ENCODE data around the gene LCN15. TPM values are rescaled to one million over a fixed set of nuclear protein-coding genes. Genes with fewer than 3 reads are reported as not detected.

Gene LCN15
- total RNA-seq, 3 donors from 2014 or later, result not detected

DNA sequence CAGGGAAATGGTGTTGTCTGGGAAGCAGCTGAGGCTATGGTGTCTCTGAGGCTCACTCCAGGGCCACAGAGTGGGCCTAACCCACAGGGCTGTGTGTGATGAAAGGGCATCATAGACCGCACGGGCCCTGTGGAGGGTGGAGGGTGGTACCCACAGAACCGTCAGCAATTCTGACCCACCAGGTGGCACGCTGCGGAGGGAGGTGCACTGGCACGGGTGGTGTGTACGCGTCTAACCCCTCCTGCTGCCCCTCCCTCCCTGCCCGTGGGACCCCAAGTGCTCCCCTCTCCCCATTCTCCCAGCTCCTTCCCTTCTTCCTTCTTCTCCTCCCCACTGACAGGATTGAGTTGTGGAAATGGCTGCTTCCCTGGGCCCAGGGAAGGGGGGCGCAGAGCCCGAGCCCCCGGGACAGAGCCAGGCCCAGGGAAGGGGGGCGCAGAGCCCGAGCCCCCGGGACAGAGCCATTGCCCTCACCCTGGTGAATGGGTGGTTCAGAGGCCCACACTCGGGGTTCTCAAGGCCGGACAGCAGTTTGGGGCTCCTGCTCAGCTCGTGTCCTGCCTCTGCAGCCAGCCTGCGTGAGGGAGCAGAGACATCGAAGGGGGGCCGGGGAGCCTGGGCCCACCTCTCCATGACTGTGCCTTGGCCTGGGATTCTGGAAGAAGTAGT is 28.4 kb downstream of the LCN15 start:
- intact Hi-C loops (cut with DNase I; ENCODE audit: low total_unique reads), result no loop called here
- H3K4me3 ChIP-seq, result no peak overlapping the region
- H3K27me3 ChIP-seq, result peaks cover 0 to 24% of the 10 kb centered on the region in 2 donors

DNA sequence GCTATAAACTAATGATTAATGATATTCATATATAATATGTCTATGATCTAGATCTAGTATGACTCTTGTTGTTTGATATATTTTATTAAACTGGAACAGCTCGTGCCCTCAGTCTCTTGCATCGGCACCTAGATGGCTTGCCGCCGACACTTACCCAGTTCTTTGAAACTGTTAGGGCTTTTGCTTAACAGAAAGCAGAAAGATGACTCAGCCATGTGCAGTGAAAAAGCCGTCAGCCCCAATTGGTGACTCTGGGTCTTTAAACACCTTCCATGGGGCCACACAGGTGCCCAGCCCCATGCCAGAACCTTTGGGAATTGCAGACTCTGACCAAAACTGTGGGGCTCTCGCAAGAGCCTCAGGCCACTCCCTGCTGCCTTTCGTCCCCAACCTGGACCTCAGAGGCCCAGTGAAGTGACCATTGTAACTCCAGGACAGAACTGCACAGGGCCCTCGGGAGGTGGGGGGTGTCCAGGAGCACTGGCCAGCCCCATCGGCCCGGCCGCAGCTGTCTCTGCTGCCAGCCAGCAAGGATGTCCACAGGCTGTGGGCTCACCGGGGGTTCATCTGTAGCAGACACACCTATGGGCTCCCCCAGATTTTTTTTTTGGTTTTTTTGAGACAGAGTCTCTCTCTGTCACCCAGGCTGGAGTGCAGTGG is 29.4 kb downstream of the LCN15 start:
- DNase-seq (ENCODE audit: low spot score in 2 of 2), result no peak

More for the DNA sequence above, 28.4 kb downstream of the LCN15 start:
- Histone ChIP-seq H3K9me3 (no peaks in the 10 kb centered on the region), H3K4me1 (peaks cover 0 to 2% of the 10 kb centered on the region in 2 donors), H3K27ac (no peak overlapping the region), H3K36me3 (no peaks in the 10 kb centered on the region)
- TF ChIP-seq POLR2AphosphoS5 (IDR thresholded peaks at IDR 0.05) (no peak), POLR2A (IDR thresholded peaks at IDR 0.05) (no peak)
- TF ChIP-seq, protein P1, sequence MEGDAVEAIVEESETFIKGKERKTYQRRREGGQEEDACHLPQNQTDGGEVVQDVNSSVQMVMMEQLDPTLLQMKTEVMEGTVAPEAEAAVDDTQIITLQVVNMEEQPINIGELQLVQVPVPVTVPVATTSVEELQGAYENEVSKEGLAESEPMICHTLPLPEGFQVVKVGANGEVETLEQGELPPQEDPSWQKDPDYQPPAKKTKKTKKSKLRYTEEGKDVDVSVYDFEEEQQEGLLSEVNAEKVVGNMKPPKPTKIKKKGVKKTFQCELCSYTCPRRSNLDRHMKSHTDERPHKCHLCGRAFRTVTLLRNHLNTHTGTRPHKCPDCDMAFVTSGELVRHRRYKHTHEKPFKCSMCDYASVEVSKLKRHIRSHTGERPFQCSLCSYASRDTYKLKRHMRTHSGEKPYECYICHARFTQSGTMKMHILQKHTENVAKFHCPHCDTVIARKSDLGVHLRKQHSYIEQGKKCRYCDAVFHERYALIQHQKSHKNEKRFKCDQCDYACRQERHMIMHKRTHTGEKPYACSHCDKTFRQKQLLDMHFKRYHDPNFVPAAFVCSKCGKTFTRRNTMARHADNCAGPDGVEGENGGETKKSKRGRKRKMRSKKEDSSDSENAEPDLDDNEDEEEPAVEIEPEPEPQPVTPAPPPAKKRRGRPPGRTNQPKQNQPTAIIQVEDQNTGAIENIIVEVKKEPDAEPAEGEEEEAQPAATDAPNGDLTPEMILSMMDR (IDR thresholded peaks at IDR 0.05), result no peak
- DNase-seq (ENCODE audit: low spot score in 2 of 2), result no peak

DNA sequence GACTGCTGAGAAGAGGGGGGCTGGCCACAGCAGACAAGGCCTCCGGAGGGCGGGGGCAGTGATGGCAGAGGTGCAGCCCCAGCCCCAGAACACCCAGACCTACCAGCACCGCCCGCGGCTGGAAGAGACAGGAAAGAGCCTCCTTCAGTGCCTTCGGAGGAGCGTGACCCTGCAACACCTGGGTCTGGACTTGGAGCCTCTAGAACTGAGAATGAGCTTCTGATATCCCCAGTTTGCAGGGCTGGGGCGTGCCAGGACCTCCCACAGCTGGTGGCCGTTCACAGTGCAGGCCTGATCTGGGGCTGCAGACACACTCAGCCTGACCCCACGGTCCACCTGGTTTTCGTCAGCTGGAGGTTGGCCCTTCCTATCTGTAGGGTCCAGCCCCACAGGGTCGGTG is 30.7 kb downstream of the LCN15 start:
- Histone ChIP-seq H3K9me3 (no peaks in the 10 kb centered on the region), H3K36me3 (no peaks in the 10 kb centered on the region), H3K4me3 (no peak overlapping the region), H3K27ac (no peak overlapping the region), H3K4me1 (peaks cover 0 to 3% of the 10 kb centered on the region in 2 donors), H3K27me3 (peaks cover 0 to 2% of the 10 kb centered on the region in 2 donors)
- TF ChIP-seq, protein P1 (IDR thresholded peaks at IDR 0.05), result no peak
- TF ChIP-seq POLR2A (IDR thresholded peaks at IDR 0.05) (no peak), POLR2AphosphoS5 (IDR thresholded peaks at IDR 0.05) (no peak)
- intact Hi-C loops (cut with DNase I; ENCODE audit: low total_unique reads), result no loop called here
- no peak for DNase-seq (ENCODE audit: low spot score in 2 of 2)

More for the DNA sequence above, 29.4 kb downstream of the LCN15 start:
- intact Hi-C loops (cut with DNase I; ENCODE audit: low total_unique reads), result no loop called here
- Histone ChIP-seq H3K4me1 (no peaks in the 10 kb centered on the region), H3K4me3 (no peak overlapping the region), H3K9me3 (no peaks in the 10 kb centered on the region), H3K36me3 (no peaks in the 10 kb centered on the region), H3K27ac (no peak overlapping the region), H3K27me3 (peaks cover 0 to 14% of the 10 kb centered on the region in 2 donors)
- TF ChIP-seq, protein P1 (IDR thresholded peaks at IDR 0.05), result no peak
- TF ChIP-seq POLR2A (IDR thresholded peaks at IDR 0.05), result no peak
- TF ChIP-seq POLR2AphosphoS5 (IDR thresholded peaks at IDR 0.05), result no peak

- H3K9me3 ChIP-seq, result no peaks in the 10 kb centered on the region
- intact Hi-C loops (cut with DNase I; ENCODE audit: low total_unique reads), result no loop called here
- no peaks in the 10 kb centered on the region for H3K36me3 ChIP-seq
- DNase-seq (ENCODE audit: low spot score in 2 of 2), result no peak
- H3K4me1 ChIP-seq, result peaks cover 0 to 3% of the 10 kb centered on the region in 2 donors
- no peaks in the 10 kb centered on the region for H3K27me3 ChIP-seq
- H3K4me3 ChIP-seq, result no peak overlapping the region
- no peak for TF ChIP-seq POLR2A (IDR thresholded peaks at IDR 0.05)
- TF ChIP-seq POLR2AphosphoS5 (IDR thresholded peaks at IDR 0.05), result no peak
- TF ChIP-seq, protein P1 (IDR thresholded peaks at IDR 0.05), result no peak
- H3K27ac ChIP-seq, result no peak overlapping the region
Measured at GRCh38 chr9:136732444-136733178, 31.7 kb downstream of the LCN15 start.

Data from breast epithelium (tissue), 4 donors.